ENCODE results near the gene AARS2.

AARS2 gene

DNA sequence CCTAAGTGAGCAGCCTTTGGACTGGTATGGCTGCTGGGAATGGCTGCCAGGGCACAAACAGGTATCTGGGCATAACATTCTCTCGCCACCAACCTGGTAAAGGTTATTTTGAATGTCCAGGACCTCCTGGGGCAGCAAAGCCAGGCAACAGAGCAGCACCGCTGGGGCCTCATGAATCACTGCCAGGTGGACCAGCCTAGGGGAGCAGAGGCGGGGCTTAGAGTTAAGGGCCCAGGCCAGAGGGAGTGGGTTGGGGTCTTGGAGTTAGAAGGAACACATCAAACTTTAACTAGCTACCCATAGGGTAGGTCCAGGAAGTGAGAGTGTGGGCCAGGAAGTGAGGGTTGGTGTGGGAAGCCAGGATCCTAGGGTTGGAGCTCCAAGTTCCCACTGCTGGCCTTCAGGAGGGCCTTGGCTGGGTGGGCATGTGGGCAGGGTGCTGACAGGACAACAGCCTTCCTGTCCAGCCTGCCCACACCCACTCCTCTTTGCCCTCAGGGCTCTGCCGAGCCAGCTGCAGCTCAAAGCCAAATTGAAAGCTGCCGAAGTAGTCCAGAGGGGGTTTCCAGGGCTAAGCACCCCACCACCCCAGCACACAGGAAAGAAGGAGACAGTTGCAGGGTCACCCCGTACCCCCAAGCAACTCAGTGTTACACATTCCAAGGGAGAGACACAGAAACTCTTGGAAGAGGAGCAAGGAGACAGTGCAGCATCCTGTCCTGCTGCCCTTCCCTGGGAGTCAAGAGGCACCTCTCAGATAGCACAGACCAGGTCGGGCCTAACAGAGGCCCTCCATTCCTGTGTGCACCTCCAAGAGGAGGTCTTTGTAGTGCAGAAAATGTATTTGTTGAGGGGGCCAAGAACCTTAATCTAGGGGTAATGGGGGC, 50.4 kb downstream of the AARS2 start:
- DNase-seq (ENCODE audit: low read depth in 2 of 2): no peak

DNA sequence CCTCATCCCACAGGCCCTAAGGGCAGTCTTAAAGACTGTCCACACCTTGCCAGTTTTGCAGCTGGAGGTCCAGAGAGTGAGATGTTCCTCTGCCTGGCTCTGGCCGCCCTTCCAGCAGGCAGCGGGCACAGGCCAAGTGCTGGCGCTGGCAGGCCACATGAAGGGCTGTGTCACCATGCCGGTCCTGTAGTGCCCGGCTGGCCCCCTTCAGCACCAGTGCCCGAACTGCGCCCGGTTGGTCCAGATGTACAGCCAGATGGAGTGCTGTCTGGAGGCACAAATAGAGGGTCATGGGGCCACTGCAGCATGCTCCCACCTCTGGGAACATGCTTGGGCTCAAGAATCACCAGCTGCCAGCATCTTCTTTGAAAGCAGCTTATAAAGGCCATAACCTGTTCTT, 51.6 kb downstream of the AARS2 start:
- no peak for DNase-seq (ENCODE audit: low read depth in 2 of 2)

DNA sequence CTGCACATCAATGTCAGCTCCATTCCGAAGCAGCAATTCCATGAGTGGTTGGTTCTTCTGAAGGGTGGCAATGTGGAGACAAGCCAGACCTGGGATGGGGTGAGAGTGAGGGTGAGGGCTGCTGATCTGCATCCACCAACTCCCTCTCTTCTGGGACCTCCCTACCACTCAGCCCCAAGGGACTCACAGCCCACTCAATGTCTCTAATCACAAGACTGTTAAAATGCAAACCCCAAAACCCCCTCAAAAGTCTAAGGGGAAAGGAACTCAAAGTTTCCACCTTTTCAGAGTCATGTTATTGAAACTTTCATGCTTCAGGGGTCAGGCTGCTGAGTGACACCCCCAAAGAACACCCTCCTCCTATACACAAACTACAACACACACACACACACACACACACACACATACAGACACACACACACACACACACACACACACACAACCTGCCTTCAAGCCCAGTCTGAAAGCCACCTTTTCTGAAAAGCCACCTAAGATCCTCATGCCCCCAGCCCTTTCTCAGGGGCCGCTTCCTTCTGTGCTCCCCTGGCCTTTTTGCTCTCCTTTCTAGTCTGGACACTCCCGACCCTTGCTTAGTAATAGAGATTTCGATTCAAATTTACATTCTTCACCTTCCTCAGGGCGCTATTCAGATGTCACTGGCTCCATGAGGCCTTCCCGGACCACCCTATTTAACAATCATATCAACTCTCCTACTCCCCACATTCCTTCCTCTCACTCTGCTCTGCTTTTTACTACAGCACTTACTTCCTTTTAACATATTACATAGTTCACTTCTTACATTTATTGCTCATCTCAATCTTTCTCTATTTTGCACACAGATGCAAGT, 52.5 kb downstream of the AARS2 start:
- no peak for DNase-seq (ENCODE audit: low read depth in 2 of 2)

DNA sequence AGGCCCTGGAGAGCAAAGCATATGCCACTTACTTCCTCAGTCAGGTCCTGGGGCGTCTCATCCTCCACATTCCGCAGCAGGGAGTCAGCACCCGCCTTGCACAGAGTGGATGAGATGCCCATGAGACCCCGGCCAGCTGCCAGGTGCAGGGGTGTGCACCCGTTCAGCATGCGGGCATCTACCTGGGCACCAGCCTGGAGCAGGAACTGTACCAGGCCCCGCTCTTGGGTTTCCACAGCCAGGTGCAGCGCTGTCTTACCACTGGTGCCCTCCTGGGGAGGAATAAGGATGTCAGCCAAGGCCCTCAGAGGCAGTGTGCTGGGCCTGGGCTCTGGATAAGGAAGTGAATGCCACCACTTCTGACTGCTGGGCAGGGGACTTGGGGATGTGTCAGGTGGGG, 53.1 kb downstream of the AARS2 start:
- DNase-seq (ENCODE audit: low read depth in 2 of 2): no peak

DNA sequence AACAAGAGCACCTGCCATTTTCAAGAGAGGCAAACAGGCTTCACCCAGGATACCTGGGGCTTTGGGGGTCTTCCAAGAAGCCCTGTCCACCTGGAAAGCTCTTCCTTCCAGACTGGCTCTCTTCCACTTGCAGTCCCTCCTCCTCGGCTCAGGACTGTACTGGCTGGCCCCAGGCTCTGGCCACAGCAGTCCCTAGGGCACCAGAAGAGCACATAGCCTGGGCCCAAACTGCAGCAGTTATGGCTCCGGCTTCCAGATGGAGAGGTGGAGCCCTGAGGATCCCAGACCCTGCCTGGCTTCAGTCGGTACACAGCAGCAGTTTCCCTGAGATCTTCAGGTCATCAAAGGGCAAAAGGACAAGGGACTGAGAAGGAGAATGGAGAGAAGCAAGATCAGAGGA, 54.2 kb downstream of the AARS2 start:
- DNase-seq (ENCODE audit: low read depth in 2 of 2): no peak

DNA sequence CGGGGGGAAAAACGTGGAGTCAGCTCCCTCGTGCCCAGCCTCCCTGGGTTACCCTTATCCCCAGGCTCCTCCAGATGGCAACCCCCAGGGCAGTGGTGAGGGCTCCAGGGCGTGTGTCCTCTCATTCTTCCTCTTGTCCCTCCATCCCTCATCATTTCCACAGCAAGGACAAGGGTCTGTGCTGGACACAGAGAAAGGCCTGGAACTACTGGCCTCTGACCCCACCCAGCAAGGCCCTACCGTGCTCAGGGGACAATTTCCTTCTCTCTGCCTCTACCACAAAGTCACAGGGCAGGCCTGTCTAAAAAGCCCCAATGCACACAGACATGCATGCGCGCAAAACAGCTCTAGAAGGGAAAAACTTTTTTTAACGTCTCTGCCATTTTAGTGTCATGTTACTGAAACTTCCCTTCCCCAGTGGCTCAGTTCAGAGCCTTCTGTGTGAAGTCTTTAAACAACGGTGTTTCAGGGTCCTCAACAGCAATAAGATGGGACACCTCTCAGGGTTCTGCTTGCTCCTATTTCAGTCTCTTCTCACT, 54.8 kb downstream of the AARS2 start:
- DNase-seq (ENCODE audit: low read depth in 2 of 2): no peak

DNA sequence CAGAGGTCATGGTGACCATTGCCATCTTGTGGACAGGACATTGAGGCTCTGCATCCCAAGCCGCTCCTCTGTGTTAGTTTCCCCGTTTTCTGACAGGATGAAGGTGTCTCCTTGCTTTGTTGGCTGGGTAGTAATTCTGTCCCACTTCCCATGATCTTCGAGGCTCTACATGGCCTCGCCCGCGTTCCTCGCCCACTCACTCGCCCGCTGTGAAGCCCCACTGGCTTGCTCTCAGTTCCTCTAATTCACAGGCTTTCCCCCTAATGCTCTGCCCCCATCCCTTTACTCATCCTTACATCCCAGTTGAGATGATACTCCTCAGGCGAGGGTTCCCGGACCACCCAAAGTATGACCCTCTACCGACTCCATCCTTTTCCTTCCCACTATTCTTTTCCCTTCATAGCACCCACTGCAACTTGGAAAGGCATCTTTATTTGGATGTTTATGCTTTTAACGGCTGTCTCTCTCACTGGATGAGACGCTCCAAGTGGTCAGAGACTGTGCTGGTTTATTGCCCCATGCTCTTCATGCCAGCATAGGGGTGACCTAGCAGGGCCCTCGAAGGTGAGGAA, 55.3 kb downstream of the AARS2 start:
- no peak for DNase-seq (ENCODE audit: low read depth in 2 of 2)

DNA sequence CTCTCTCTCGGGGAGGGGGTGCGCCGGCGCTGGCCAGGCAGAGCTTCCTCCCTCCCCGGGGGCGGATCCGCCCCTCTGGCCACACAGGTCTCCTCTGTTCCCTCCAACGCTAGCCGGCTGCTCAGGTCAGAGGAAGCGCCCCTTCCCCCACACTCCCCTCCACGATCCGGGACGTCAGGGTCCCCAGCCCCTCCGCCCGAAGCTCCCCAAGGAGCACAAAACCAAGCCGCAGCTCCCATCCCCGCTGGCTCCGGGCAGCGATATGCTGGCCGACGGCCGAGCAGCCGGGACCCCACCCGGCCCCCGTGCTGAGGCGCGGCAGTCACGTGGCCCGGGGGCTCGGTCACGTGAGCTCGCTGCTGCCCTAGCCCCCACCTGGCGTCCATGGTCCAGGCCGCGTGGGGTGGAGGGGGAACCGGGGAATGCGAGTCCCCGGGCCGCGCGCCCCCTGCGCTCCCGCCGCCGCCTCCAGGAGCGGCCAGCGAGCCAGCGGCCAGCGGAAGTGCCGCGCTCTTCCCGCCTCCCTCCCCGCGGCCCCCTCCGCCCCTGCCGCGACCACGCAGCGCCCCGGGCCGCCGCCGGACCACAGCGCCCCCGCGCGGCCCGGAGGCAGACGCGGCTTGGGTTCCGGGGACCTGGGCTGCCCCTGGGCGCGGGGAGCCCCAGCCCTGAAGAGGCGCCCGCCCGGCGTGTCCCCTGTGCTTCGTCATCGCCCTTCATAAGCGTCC, 56.0 kb downstream of the AARS2 start, which contains the start of gene SLC35B2:
SLC35B2 (minus strand) TSS at position 504 of the 728 bp plus-strand sequence; CDS start at position 386, 118 bp downstream.
- peak in 1 of 2 donors; percentile 59 for DNase-seq (ENCODE audit: low read depth in 2 of 2)

DNA sequence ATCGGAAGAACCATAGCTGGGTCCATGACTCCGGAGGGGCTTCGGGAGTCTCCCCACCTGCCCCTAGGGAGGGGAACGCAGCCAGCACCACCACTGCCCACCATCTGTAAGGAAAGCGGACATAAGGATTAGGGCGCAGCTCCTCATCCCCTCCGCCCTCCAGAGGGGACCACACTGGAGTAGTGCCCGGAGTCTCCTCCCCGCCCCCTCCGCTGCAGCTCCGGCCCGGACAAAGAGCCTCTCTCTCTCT, 56.4 kb downstream of the AARS2 start:
- no peak for DNase-seq (ENCODE audit: low read depth in 2 of 2)

DNA sequence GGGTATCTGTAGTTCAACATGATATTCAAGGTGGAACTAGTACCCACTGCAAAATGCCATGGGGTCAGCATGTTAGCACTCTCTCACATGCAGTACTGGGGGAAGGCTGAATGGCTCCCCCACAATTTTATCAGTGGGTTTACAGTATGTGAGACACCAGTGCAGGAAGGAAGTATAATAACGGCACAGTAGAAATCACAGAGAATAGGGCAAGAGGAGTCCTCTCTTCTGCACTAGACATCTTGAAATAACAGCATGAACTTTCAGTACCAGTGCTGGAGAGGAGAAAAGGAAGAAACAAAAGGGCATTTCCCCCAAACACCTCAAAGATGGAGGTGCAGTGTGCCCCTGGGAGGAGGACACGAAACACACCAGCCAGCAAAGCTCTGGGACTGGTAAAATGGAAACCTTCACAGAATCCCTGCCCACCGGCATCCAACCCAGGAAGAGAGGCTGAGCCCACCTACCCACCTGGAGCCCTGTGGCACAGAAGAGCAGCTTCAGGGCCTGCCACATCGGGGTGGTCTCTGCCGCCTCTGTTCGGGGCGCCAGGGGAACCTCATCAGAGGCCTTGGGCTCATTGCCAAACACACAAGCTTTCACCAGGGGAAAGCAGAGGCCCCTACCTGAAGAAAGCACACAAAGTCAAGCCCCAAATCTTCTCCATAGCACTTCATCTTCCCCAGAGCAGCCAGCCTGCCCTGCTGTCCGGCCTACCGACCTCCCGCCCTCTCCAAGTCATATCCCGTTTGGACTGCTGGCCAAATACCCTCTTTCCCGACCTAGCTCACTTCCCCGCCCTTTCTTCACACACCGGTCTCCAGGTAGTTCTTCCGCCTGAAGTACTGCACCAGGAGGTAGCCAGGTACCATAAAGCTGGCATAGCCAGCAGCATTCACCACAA, 57.0 kb downstream of the AARS2 start:
- no peak for DNase-seq (ENCODE audit: low read depth in 2 of 2)

DNA sequence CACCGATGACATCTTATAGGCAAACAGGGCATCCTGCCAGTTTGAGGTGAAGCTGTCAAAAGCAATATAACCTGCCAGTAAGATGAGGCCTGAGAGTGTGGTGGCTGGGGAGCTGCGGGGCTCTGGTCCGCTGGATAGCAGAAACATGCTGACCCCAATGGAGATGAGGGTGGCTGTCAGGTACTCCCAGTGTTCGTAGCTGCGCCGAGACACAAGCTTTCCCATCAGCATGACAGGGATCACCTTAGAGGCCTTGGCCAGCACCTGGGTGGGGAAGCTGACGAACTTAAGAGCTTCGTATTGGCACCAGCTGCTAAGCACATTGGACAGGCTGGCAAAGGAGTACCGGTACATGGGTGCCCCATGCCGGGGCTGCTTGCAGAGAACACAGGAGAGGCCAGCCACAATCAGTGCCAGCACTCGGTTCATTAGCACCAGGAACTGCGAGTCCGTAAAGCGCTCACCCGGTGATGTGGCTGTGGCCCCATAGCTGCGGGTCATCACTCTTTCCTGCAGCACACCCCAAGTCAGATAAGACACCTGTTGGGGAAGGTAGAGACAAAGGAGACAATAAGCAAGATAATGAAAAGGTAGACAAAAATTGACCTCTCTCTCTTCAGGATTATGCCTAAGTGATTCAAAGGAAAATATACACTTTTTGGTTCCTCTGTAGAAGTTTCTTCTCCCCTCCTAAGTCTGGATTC, 57.9 kb downstream of the AARS2 start:
- no peak for DNase-seq (ENCODE audit: low read depth in 2 of 2)

DNA sequence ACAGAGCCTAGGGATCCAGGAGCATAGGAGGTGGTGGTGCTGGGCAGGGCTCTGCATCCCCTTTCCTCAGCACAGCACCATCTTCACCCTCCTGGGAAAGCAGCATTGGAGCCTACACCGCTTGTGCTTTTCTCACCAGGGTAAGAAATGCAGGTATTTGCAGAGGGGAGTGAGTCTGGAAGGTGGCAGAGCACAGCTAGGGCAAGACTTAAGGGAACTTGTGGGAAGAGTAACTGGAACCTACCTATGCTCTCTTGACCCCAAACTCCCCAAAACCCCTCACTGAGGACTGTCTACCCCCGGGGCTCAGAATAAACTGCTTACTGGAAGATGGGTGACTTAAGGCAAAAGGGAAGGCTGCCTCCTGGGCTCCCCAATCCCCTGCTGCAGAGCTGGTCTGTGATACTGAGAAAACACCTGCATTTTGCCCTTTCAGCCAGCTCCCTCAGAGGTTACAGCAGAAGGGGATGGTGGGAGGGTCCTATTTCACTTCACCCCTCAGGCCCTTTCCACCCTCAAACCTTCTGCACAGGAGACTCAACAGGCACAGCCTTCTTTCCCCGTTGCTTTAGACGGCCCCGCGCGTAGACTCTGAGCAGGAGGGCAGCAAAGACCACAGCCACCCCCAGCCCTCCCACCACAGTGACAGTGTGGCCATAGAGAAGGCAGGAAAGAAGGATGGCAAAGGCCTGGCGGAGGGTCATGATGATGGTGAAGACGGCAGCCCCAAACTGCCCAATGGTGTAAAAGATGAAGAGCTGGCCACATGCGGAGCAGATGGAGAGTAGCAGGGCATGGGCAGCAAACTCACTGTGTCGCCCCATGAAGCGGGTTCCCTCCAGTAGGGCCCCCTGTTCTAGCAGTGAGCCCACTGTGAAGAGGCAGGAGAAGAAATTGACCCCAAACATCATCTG, 58.7 kb downstream of the AARS2 start:
- DNase-seq (ENCODE audit: low read depth in 2 of 2): no peak

DNA sequence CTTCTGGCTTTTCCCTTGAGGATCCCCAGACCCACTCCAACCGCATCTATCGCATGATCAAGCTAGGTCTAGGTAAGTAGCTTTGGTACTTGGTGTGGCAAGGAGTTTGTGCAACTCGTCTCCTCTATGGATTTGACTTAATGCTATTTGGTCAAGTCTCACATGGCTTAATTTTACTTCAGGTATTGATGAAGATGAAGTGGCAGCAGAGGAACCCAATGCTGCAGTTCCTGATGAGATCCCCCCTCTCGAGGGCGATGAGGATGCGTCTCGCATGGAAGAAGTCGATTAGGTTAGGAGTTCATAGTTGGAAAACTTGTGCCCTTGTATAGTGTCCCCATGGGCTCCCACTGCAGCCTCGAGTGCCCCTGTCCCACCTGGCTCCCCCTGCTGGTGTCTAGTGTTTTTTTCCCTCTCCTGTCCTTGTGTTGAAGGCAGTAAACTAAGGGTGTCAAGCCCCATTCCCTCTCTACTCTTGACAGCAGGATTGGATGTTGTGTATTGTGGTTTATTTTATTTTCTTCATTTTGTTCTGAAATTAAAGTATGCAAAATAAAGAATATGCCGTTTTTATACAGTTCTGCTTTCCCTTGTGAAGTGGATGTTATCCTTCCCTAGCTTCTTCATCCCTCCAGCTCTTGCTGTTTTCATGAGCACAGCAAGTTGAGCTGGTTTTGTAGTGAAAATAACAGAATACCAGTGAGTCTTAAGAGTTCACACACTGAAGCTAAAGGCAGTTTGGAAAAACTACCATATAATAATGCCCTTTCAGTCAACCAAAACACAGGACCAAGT, 59.6 kb downstream of the AARS2 start:
- no peak for DNase-seq (ENCODE audit: low read depth in 2 of 2)

DNA sequence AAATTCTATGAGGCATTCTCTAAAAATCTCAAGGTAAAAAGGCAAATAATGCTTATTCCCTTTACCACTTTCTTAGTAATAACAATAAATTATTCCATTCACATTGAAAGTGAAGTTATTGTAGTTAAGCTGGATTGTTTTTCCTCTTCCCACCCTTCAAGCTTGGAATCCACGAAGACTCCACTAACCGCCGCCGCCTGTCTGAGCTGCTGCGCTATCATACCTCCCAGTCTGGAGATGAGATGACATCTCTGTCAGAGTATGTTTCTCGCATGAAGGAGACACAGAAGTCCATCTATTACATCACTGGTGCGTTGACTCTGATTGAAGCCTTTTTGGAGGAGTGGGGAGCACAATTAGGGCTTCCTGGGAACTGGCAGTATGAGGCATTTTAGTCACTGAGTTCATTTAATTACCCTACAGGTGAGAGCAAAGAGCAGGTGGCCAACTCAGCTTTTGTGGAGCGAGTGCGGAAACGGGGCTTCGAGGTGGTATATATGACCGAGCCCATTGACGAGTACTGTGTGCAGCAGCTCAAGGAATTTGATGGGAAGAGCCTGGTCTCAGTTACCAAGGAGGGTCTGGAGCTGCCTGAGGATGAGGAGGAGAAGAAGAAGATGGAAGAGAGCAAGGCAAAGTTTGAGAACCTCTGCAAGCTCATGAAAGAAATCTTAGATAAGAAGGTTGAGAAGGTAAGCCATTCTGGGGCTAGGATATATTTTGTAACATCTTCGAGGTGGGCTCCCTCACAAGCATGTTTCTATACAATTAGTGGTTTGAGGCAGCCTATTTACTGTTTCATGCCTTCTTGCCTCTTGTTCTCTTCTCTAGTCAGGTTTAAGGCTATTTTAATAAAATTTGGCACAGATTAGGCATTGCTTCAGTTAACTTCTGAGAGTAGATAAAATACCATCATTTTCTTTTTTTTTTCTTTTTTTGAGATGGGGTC, 61.3 kb downstream of the AARS2 start:
- DNase-seq (ENCODE audit: low read depth in 2 of 2): no peak

DNA sequence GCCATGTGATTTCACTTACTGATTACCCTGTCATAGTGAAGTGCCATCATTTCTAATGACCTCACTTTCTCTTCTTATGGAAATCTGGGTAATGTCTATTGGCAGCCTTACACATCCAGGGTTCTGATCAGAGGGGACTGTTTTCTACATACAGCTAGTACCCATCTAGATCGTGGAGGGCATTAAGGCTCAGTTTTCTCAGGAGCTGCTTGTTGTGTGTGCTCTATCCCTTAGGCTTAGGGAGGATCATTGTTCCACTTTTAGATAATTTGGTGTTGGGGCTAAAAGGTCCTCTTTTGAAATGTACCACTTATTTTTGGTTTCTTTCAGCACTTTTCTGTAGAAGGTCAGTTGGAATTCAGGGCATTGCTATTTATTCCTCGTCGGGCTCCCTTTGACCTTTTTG, 62.4 kb downstream of the AARS2 start:
- no peak for DNase-seq (ENCODE audit: low read depth in 2 of 2)

DNA sequence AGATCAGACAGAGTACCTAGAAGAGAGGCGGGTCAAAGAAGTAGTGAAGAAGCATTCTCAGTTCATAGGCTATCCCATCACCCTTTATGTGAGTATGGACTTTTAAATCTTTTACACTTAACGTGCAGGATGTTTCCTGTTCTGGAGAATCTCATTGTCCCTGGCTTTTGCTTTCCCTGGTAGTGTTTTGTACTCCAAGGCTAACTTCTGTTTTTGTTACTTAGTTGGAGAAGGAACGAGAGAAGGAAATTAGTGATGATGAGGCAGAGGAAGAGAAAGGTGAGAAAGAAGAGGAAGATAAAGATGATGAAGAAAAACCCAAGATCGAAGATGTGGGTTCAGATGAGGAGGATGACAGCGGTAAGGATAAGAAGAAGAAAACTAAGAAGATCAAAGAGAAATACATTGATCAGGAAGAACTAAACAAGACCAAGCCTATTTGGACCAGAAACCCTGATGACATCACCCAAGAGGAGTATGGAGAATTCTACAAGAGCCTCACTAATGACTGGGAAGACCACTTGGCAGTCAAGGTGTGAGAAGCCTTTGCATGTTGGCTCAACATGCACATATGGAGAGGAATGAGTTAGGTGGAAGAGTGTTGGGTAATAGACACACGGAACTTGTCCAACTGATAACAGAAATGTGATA, 63.0 kb downstream of the AARS2 start:
- DNase-seq (ENCODE audit: low read depth in 2 of 2): no peak
